DND-41 (cell line): ENCODE results near the gene SOX12.

Experiments used
- ATAC-seq: fragments of 200-7000 bp; cut with Tn5 transposase; 3 replicates; pipeline ENCODE4 v1.9.1; 2021; ENCODE audit warnings: low read depth; ENCODE audit not compliant: insufficient read depth
- DNase-seq: peaks from one replicate; pipeline ENCODE4 v3.0.0-alpha.2; 2020
- H2AFZ ChIP-seq: 2 replicates; pipeline ENCODE4 v1.6.0; 2012; ENCODE audit warnings: low read depth, low read length
- H3K27ac ChIP-seq: 2 replicates; pipeline ENCODE4 v1.5.1; 2012; ENCODE audit warnings: low read length, inconsistent platforms
- H3K27me3 ChIP-seq: fragments of 200-600 bp; sonication (generic); 2 replicates; pipeline ENCODE4 v1.6.0; 2012; ENCODE audit warnings: low read length, mild to moderate bottlenecking, inconsistent platforms; ENCODE audit not compliant: insufficient read depth, poor library complexity
- H3K36me3 ChIP-seq: 2 replicates; pipeline ENCODE4 v1.5.1; 2012; ENCODE audit warnings: low read length, inconsistent platforms; ENCODE audit not compliant: insufficient read depth
- H3K4me1 ChIP-seq: 2 replicates; pipeline ENCODE4 v1.5.1; 2012; ENCODE audit warnings: mild to moderate bottlenecking, low read length; ENCODE audit not compliant: insufficient read depth
- H3K4me2 ChIP-seq: 2 replicates; pipeline ENCODE4 v1.6.0; 2012; ENCODE audit warnings: mild to moderate bottlenecking, moderate library complexity, low read length, inconsistent platforms; ENCODE audit not compliant: insufficient read depth
- H3K4me3 ChIP-seq, 2 experiments: fragments of 200-600 bp in 1 of 2; shearing (Covaris generic) in 1 of 2; 2 replicates each; pipeline ENCODE4 v1.5.1; 2012 to 2016; ENCODE audit warnings: inconsistent platforms in 2 of 2, low read length in 2 of 2, mild to moderate bottlenecking in 2 of 2, low read depth in 1 of 2, moderate library complexity in 1 of 2
- H3K79me2 ChIP-seq: 2 replicates; pipeline ENCODE4 v1.6.0; 2012; ENCODE audit warnings: low read length, inconsistent platforms; ENCODE audit not compliant: insufficient read depth
- H3K9ac ChIP-seq: 2 replicates; pipeline ENCODE4 v1.6.0; 2012; ENCODE audit warnings: low read depth, mild to moderate bottlenecking, inconsistent platforms, low read length, moderate library complexity
- H3K9me3 ChIP-seq: 2 replicates; pipeline ENCODE4 v1.5.1; 2012; ENCODE audit warnings: low read length, moderate library complexity, mild to moderate bottlenecking, inconsistent platforms; ENCODE audit not compliant: insufficient read depth, severe bottlenecking
- H4K20me1 ChIP-seq: 2 replicates; pipeline ENCODE4 v1.6.0; 2012; ENCODE audit warnings: low read length; ENCODE audit not compliant: insufficient read depth
- CTCF ChIP-seq: IDR thresholded peaks from 2 replicates; pipeline ENCODE4 v1.5.1; 2012; ENCODE audit warnings: borderline replicate concordance, low read length, moderate library complexity, mild to moderate bottlenecking; ENCODE audit not compliant: poor library complexity, severe bottlenecking; ENCODE audit errors: extremely low read depth
- EZH2 ChIP-seq: IDR thresholded peaks from 3 replicates; pipeline ENCODE4 v1.6.1; 2012; ENCODE audit warnings: borderline replicate concordance, low read depth, mild to moderate bottlenecking, moderate library complexity, low read length, inconsistent platforms; ENCODE audit not compliant: severe bottlenecking

SOX12 gene

GRCh38 chr20:277496-277781 lies 47.9 kb upstream of the SOX12 start:
- no peak overlapping the region for H3K9ac ChIP-seq
- no peak for TF ChIP-seq CTCF
- TF ChIP-seq EZH2: no peak

DNA sequence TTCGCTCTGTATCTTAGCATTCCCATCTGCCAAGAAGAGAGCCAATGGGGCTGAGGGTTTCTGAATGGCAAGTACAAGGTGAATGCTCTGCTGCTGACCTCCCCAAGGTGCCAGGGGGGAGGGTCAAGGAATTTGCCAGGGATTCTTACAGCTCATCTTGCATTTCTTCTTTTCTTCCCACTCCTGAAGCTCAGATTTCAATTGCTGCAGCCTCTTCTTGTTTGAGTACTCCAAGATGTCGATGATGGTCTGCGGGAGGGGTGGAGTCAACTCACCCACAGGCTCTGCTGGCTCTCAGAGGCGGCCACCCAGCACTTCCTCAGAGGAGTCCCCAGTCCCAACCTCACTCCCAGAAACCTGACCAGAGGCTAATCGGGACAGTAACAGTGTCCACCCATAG lies 47.2 kb upstream of the SOX12 start:
- no peak for TF ChIP-seq EZH2
- no peak for TF ChIP-seq CTCF
- Histone ChIP-seq H2AFZ (no peak overlapping the region), H3K9ac (no peak overlapping the region), H3K79me2 (no peaks in the 10 kb centered on the region), H3K27ac (no peak overlapping the region), H4K20me1 (no peaks in the 10 kb centered on the region), H3K27me3 (no peaks in the 10 kb centered on the region), H3K4me1 (no peaks in the 10 kb centered on the region), H3K9me3 (no peaks in the 10 kb centered on the region), H3K4me2 (no peak overlapping the region), H3K36me3 (peaks cover 51% of the 10 kb centered on the region), H3K4me3 (no peak overlapping the region)
- ATAC-seq: no peak
- DNase-seq: no peak

More at GRCh38 chr20:277496-277781, 47.9 kb upstream of the SOX12 start:
- Histone ChIP-seq H3K9me3 (no peaks in the 10 kb centered on the region), H3K79me2 (no peaks in the 10 kb centered on the region), H3K4me2 (no peak overlapping the region), H2AFZ (no peak overlapping the region), H3K4me1 (no peaks in the 10 kb centered on the region), H3K4me3 (no peak overlapping the region), H3K27me3 (no peaks in the 10 kb centered on the region), H3K36me3 (peaks cover 51% of the 10 kb centered on the region), H4K20me1 (no peaks in the 10 kb centered on the region), H3K27ac (no peak overlapping the region)
- ATAC-seq (no peak), DNase-seq (no peak)

GRCh38 chr20:278607-279571 lies 46.5 kb upstream of the SOX12 start:
- H3K27ac ChIP-seq: no peak overlapping the region
- peaks cover 57% of the 10 kb centered on the region for H3K36me3 ChIP-seq
- H4K20me1 ChIP-seq: no peaks in the 10 kb centered on the region
- DNase-seq: no peak
- no peaks in the 10 kb centered on the region for H3K27me3 ChIP-seq
- H3K9ac ChIP-seq: no peak overlapping the region
- no peaks in the 10 kb centered on the region for H3K9me3 ChIP-seq
- no peaks in the 10 kb centered on the region for H3K79me2 ChIP-seq
- H3K4me2 ChIP-seq: no peak overlapping the region
- ATAC-seq: no peak
- TF ChIP-seq EZH2 (no peak), CTCF (no peak)
- no peaks in the 10 kb centered on the region for H3K4me1 ChIP-seq
- no peak overlapping the region for H2AFZ ChIP-seq
- no peak overlapping the region for H3K4me3 ChIP-seq
